ENCODE data around the gene MYL7. TPM values are rescaled to one million over a fixed set of nuclear protein-coding genes. Genes with fewer than 3 reads are reported as not detected.
"Not testable (repeated sequence)": the region's sequence is repeated elsewhere in the genome, so short reads cannot be mapped to it uniquely, and the experiment has no call there.

Gene MYL7
- total RNA-seq, 1 donor from 2014 or later, result not detected

DNA sequence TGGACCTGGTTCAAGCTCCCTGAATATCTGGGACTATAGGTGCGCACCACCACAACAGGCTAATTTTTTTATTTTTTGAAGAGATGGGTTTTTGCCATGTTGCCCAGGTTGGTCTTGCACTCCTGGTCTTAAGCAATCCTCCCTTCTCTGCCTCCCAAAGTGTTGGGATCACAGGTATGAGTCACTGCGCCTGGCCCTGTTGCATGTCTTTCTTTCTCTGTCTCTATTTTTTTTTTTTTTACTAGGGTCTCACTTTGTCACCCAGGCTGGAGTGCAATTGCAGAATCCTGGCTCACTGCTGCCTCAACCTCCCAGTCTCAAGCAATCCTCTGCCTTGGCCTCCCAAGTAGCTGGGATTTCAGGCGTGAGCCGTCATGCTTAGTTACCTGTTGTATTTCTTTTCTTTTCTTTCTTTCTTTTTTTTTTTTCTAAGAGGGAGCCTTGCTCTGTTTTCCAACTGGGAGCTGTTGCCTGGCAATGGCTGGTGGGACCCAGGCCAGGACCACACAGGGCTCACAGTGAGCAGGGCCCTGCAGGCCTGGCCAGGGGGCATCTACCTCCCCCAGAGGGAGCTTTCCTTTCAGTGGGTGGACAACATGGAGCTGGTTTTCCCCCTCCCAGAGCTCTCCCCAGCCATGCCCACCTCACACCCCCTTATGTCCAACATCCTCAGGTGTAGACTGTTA lies 6.0 kb downstream of the MYL7 start:
- intact Hi-C loops (cut with micrococcal nuclease), result no loop called here

- intact Hi-C loops (cut with micrococcal nuclease), result no loop called here
Measured at GRCh38 chr7:44133295-44133694, 7.8 kb downstream of the MYL7 start.

DNA sequence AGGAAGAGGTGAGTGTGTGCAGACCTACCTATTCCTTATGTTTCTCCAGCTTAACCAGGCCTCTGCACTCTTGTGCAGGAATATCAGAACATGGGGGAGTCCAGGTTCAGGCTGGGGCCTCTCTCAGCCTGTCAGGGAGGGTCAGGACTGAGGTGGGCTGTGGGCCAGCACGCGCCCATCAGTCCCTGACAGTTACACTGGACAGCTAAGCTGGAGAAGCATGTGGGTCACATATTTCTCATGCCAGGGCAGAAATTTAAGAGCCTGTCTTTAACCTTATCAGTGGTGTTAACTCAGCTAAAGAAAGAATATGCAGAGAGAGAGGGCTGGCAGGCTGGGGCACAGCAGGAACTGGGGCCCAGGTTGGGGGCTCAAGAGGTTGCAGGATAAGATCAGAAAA lies 9.1 kb downstream of the MYL7 start:
- intact Hi-C loops (cut with micrococcal nuclease), result no loop called here

DNA sequence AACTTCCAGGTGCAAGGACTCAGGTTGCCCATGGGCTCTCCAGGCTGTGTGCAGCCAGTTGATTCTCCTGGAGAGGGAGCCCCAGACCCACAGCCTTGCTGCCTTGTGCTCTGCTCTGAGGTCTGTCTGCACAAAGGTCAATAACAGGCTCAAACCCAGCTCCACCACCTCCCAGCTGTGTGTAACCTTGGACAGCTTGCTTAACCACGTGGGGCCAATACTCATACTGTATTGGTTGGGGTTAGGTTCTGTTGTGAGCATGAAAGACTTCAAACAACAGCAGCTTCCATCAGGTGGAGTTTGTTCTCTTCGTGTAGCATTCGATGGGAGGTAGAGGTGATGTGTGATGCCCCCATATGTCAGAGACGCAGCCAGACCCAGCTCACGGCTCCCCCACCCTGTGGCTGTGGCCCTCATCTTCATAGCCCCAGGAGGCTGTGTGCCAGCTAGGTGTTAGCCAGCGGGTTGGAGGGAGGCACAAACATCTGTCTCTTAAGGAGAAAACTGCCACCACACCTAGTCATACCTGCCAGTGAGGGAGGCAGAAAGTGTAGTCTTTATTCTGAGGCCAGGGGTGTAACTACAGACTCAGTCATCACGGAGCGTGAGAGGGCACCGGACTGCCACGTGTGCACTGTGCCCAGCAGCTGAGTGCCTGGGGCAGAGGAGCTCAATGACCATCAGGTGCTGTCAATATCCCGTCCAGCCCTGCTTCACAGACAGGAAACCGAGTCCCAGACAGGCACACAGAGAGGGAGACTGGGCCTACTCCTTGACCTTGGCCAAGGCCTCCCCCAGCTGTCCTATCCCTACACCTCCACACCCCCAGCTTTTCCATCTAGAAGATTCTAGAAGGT lies 9.7 kb downstream of the MYL7 start:
- intact Hi-C loops (cut with micrococcal nuclease), result no loop called here

GRCh38 chr7:44128721-44129582 lies 12.2 kb downstream of the MYL7 start:
- intact Hi-C loops (cut with micrococcal nuclease), result no loop called here

DNA sequence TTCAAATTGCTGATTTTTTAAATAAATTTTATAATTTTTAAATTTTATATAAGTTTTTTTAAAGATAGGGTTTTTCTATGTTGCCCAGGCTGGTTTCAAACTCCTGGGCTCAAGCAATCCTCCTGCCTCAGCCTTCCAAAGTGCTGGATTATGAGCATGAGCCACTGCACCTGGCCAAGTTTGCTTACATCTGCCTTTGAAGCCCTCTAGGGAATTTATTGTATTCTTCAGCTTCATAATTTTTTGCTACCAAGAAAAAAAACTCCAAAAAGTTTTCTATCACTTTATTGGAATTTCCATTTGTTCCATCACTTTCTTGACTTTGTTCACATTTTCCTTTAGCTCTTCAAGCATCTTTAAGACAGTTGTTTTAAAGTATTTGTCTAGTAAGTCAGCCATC lies 14.0 kb downstream of the MYL7 start:
- intact Hi-C loops (cut with micrococcal nuclease), result no loop called here

GRCh38 chr7:44126574-44126973 lies 14.6 kb downstream of the MYL7 start:
- intact Hi-C loops (cut with micrococcal nuclease), result not testable (repeated sequence)

GRCh38 chr7:44124822-44125202 lies 16.3 kb downstream of the MYL7 start:
- intact Hi-C loops (cut with micrococcal nuclease), result loop anchor here (5.0 kb wide), 3 partner anchors 58 to 1642 kb away; partner anchors contain the start of genes H2AZ2 and PGAM2

GRCh38 chr7:44123190-44124003 lies 17.7 kb downstream of the MYL7 start, which contains the start of gene POLD2:
Gene POLD2, minus strand, starts transcription at chr7:44123548. Its CDS starts 1,495 bp downstream, at chr7:44122053.
- intact Hi-C loops (cut with micrococcal nuclease), result loop anchor here (1.0 to 5.0 kb wide), 18 partner anchors 19 to 1644 kb away; partner anchors contain the start of genes AEBP1, DDX56, H2AZ2 and MRPL32

DNA sequence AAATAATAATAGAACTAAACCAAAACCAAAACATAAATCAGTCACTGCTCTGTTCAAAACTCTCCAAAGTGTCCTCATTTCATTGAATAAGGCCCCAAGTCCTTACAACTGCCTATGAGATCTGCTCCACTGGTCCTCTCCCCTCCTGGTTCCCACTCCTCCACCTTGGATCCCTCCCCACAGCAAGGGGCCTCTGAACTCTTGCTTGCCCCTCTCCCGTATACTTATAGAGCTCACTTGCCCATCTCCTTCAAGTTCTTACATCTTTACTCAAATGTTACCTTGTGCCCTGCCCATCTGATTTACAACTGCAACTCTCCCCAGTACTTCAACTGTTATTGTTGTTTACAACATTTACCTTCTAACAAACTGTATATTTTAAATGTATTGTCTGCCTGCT lies 18.6 kb downstream of the MYL7 start:
- intact Hi-C loops (cut with micrococcal nuclease), result loop anchor here (2.0 to 5.0 kb wide), 8 partner anchors 55 to 1645 kb away; partner anchors contain the start of genes DDX56, H2AZ2, MRPL32 and PGAM2

GRCh38 chr7:44121761-44122420 lies 19.2 kb downstream of the MYL7 start:
- intact Hi-C loops (cut with micrococcal nuclease), result loop anchor here (2.0 to 5.0 kb wide), 8 partner anchors 55 to 1645 kb away; partner anchors contain the start of genes DDX56, H2AZ2, MRPL32 and PGAM2

GRCh38 chr7:44120395-44120794 lies 20.7 kb downstream of the MYL7 start:
- intact Hi-C loops (cut with micrococcal nuclease), result loop anchor here (5.0 kb wide), 3 partner anchors 53 to 1647 kb away; partner anchors contain the start of genes H2AZ2 and PGAM2

GRCh38 chr7:44119829-44120380 lies 21.2 kb downstream of the MYL7 start:
- intact Hi-C loops (cut with micrococcal nuclease), result loop anchor here (5.0 kb wide), 3 partner anchors 53 to 1647 kb away; partner anchors contain the start of genes H2AZ2 and PGAM2

DNA sequence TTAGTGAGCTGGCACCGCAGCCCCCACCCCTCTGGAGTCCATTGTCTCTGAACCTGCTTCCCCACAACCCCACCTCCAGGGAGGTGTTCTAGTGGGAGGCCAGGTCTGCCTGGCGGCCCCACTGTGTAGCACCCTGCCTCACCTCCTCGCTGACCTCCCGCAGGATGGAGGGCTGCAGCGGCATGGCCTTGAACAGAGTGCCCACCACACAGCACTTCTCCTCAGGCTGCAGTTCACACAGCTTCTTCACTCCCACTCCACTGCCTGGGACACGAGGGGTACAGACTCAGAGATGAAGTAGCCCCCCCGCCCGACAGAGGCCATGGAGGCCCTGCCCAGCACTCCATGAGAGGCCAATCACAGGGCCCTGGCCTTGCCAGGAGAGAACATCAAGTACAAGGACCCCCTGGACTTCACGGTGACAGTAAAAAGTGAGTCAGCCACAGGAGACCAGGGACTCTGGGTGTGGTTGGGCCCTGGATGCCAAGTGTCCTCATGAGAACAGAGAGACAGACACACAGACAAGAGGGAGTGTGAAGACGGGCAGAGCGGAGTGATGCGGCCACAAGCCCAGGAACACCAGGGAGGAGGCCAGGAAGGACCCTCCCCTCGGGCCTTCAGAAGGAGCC lies 23.2 kb downstream of the MYL7 start:
- intact Hi-C loops (cut with micrococcal nuclease), result no loop called here

DNA sequence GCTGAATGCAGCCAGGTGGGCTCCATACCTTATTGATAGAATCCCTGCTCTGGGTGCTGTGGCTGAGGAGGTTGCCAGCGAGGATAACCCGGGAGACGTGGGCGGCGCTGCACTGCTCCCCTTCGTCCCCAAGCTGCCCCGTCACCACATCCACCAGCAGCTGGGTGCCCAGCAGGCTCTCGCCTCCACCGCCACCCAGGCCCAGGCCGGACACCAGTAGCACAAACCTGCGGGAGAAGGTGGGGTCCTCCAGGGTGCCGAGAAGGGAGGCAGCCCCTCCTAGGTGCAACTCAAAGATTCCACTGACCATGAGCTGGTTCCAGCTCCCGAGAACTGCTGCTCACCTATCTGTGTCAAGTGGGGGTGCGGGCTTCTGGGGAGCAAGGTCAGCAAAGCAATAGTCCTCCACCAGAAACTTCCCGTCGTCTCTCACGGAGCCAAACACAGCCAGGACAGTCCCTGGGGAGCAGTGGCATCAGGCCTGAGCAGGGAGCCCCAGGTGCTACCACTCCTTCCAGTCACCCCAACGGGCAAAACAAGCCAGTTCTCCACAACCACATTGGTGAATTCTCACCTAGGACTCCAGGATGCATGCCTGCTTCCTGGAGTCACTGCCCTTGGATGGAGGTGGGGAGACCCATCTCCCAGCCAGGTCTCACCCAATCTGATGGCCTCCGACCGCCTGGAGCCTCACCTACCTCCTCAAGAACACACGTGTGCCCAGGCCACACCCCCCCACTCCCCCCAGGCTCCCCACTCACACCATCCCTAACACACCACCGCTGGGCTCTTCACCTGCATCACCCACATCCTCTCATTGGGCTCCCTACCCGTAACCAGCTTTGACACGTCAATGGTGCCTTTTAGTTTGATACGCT lies 24.1 kb downstream of the MYL7 start:
- intact Hi-C loops (cut with micrococcal nuclease), result no loop called here

- intact Hi-C loops (cut with micrococcal nuclease), result no loop called here
Measured at GRCh38 chr7:44116087-44116788, 24.9 kb downstream of the MYL7 start.

All from T-helper 1 cell treated with Interleukin-12 subunit alpha and Interleukin-12 subunit beta and Interleukin-4 antibody, amounts not matched to agents 30 ng/mL and 1 ng/mL, for 36 hours (primary cell).